GM21528 (cell line): ENCODE data around the gene SRSF3.

Source experiments
- ATAC-seq: cut with Tn5 transposase; IDR thresholded peaks from one replicate; pipeline ENCODE4 v1.9.1; 2021; ENCODE audit warnings: mild to moderate bottlenecking, moderate library complexity; ENCODE audit not compliant: unreplicated experiment, low FRiP score

Gene SRSF3

DNA sequence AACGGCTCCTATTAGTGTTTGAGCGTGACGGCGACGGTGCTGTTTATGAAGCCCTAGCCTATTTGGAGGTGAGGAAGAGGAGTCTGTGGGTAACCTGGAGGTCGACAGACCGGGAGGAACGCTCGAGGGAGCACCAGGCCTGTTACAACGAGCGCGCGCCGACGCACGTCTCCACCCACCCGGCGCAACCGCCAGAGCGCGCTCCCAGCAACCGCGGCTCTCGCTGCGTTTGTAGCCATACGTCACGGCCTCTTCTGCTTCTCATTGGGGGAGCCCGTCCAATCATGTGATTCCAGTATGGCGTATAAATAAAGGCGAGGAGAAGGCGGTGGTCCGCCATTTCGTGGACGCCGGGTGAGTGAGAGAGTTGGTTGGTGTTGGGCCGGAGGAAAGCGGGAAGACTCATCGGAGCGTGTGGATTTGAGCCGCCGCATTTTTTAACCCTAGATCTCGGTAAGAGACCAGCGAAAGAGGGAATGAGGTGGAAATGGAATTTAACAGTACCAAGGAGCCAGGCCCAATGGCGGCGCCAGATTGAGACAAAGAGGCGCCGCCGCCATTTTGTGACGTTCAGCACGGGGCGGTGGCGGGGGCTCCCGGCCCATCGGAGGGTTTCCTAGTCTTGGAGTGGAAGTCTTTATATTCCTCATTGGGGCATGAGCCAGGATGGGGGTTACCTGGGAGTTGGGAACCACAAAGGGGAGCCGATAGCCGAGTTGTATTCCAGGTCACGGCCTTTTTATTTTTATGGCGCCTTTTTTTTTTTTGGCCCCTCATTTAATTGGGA is at the start of gene SRSF3:
Gene SRSF3, plus strand, starts transcription at position 334 of the 787 bp plus-strand sequence. CDS start 2,401 bp downstream, outside the sequence.
- peak; percentile 73 for ATAC-seq

DNA sequence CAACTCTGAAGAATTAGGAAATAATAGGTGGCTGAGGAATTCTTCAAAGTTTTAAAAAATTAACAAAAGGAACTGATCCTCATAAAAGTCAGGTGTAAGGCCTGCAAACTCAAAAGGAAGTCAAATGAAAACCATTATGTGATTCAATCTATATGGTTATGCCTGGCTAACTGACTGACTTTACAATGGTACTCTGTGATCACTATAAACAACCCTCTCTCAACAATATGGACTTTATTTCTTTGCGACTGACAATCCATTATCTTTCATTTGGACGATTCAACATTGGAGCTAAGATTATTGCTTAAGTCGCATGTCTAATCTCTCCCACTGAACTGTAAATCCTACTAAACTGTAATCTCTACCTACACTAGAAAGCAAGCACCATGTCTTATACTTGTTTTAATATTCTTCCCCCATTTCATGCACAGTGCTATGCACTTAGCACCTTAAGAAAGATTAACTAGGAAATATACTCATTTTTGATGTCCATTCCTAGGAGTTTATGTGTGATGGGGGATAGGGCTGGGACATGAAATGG is 48.3 kb upstream of the SRSF3 start:
- no peak for ATAC-seq

DNA sequence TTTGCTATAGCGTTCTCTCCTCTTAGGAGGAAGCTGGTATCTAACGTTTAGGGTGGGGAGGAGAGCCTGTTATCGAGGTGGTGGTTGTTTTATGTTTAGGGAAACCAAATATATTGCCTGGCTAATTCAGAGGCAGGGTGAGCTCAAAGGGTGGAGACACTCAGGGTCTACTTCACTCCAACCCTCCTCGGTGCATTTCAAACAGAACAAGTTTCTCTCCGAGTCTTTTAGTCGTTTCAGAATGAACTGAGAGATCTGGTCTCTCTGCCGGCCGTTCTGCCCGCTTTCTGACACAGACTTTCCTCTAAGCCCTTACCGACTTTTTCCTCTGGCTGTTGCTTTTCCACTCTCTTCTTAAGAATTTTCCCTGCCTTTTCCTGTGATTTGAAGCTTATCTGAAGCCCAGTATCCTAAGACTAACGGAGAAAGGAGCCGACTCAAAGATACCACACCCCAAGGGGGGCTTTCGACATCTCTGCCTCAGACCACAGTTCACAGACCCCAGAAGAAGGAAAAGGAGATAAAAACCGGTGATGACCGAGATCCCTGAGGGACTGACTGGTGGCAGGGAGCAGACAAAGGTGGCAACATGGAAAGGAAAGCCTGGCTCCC is 47.7 kb upstream of the SRSF3 start:
- no peak for ATAC-seq

DNA sequence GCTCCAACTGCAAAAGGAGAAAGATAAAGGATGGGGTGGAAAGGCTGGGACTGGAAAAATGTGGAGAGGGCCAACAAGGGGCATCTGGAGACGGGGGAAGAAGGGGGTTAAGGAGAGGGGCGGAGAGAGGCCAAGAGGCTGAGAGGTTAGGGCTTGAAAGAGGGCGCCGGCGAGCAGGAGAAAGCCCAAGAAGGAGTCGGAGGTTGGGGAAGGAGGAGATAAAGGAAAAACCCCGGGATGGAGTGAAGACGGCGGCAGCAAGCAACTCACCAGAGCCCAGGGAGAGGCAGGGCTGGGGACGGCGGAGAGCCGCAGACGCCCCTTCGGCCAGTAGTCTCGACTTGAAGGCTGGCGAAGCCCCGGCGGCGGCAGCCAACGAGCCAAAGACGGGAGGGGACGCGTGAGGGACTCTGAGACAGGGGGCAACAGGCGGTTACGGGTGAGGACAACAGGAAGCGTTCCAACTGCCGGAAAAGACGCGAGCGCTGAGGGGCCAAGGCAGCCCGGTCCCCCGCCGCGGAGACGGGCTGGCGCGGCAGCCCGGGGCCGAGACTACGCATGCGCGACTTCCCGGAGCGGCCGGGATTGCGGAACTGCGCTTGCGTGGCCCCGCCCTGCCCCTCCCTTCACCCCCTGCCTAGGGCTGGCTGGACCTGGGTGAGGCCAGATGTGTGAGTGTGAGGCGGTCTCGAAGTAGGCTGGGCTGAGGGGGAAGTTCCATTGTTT is 47.1 kb upstream of the SRSF3 start, which contains the start of gene STK38:
Gene STK38, minus strand, starts transcription at position 560 of the 726 bp plus-strand sequence. CDS start 7,277 bp downstream, outside the sequence.
- peak; percentile 69 for ATAC-seq

DNA sequence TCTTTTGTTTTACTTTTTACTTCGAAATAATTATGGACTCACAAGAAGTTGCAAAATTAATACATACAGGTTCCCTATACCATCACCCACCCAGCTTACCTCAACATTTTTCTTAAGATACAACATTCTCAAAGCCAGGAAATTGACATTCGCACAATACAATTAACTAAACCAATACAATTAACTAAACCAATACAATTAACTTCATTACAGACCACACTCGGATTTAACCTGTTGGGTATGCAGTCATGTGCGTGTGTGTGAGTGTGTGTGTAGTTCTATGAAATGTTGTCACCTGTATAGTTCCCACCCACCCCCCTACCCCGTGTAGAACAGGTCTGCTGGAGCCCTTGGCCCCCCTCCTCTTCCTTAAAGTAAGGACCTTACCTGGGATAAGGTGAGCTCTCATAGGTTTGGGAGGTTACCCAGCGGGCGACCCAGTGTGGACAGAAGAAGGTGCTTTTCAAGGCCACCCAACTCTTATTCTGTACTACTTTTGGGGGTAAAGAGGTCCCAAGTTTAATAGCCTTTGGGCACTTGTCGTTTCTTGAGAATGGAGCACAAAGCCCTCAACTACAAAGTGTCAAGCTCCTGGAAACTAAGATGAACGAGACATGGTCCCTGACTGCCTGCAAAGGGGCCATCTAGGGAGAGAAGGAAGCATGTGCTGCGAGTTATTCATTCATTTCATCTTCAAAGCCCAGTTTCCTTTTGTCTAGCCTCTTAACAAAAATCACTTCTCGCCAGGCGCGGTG is 46.3 kb upstream of the SRSF3 start:
- no peak for ATAC-seq

DNA sequence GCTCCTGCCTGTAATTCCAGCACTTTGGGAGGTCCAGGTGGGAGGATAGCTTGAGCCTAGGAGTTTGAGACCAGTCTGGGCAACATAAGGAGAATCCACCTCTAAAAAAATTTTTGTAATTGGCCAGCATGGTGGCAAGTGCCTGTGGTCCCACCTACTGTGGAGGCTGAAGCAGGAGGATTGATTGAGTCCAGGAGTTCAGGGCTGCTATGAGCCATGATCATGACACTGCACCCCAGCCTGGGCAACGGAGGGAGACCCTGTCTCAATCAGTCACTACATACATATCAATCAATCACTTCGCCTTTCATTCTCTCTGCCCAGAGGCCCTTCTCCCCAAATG is 45.8 kb upstream of the SRSF3 start:
- ATAC-seq: no peak

DNA sequence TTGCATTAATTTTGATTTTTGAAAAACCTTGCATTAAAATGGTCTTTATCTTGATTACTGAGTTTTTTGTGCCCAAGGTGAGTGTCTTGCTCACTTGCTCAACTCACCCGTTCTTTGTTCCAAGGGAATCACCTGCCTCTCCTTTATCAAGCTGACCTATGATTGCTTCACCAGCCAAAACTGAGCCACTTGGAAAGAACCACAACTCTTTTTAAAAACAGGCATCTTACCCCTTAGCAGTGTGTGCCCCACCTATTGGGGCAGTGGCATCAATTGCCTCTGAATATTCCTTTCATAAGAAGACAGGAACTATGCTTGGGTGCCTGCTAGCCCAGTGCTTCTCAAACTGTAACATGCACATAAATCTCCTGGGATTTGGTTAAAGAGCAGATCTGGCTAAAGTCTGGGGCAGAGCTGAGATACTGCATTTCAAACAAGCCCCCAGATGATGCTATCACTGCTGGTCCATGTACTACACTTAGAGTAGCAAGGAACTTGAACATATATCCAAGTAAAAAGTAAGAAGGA is 43.6 kb upstream of the SRSF3 start:
- no peak for ATAC-seq

DNA sequence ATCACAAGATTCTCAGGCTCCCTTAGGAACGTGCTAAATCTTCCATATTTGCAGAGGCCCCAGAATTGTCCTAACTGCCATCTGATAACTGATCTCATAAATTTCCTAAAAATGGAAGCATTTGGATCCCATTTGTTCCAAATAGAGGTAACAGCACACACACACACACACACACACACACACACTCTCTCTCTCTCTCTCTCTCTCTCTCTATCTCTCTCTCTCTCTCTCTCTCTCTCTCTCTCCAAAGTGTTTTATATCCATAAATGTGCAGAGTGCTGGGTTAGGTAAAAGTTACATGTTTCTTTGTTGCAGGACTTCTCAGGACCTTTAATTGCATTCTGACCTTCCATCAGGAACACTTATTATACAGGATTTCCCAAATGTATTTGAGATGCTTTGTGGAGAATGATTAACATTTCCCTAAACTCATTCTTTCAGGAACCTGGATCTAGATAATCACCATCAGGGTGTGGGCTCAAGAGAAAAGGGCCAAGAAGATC is 38.4 kb upstream of the SRSF3 start:
- ATAC-seq: no peak

DNA sequence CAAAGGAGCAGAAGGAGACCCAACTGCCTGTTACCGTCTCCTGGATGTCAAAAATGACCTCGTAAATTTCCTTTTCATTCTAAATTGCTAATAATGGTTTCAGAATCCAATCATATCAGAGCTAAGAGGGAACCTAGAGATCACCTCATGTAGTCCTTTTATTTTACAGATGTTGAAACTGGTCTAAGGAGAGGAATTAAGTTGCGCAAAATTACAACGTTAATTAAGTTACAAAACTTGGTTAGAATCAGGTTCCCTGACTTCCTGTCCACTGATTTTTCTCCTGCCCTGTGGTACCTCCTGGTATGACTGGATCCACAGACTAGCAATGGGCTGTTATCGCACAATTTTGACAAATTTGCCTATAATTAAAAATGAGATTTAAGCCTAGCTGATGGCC is 37.9 kb upstream of the SRSF3 start:
- ATAC-seq: no peak

DNA sequence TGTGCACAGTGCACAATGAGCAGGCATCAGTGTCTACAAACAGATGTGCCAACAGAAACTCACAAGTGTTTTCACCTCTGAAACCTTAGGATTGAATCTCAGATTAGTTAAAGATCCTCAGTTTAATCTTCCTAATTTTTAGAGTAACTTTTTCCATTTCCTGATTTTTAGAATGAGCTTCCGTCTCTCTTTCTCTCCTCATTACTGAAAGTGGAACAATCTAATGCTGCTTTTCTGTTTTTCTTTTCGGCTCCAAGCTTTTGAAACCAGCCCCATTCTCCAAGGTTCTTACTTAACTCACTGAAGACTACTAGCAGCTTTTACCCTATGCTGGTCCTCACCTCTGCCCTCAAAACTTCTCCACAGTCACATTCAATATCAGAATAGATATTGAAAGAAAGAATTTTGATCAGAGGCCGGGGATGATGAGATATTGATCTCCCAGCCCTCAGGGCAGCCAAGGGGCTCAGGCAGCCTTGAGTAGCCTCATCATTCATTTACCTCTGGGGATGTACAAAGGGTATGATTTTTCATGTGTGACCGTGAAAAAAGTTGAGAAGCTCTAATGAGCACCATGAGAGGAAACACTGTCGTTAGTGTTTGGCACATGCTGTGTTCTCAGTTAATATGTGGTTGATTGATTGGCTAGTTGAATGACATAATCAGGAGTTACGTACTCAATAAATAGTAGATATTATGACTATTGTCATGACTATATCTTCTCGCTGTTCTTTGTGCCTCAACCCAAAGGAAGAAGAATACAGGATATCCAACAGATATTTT is 35.0 kb upstream of the SRSF3 start:
- ATAC-seq: no peak

DNA sequence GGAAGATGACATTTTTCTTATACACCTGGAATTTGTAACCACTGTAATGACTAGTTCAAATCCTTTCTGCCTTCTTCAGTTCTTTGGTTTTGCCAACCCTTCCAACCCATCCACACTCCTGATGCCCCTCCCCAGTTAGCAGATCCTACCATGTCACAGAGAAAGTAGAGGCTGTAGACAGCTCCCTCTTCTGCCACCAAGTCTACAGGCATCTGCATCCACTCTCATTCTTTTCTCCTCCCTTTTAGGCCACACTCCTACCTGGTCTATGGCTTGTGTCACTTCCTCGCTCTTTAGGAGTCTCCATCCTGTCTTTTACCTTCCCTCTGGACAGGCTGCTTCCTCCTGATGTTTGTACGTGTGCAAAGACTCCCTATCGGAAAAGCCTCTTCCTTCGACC is 33.3 kb upstream of the SRSF3 start:
- ATAC-seq: no peak

DNA sequence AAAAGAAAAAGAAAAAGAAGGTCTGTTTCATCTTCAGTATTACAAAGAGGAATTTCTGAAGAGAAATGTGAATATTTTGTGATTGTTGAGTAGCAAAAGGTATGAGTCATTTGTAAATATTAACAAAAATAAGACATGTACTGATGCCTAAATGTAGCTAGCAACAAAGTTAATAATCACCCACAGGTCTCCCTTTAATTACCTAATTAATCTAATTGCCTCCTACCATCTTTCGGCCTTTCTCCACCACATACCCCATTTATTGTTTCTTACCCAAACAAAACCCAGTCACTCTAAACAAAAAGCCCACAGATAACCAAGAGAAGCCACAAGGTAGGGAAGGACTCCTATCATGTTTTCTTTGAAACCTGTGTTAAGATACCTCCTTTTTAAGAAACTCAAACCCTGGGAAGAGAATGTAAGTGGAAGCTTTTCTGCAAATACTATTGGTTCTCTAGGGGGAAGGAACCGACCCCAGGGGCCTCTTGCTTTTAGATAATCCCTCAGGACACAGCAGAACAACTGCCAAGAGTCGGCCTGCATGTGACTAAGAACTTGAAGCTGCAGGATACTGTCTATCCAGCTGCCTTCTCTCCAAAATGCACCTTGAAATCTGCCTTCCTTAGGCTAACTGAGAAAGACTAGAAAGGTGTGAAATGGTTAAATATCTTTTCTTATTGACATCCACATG is 30.8 kb upstream of the SRSF3 start:
- ATAC-seq: no peak

DNA sequence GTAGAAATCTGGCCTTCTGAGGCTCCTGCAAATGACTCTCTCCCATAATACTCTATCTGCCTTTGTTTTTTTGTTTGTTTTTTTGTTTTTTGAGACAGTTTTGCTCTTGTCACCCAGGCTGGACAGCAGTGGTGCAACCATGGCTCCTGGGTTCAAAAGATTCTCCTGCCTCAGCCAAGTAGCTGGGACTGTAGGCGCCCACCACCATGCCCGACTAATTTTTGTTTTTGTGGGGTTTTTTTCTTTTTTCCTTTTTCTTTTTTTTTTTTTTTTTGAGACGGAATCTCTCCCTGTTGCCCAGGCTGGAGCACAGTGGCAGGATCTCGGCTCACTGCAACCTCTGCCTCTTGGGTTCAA is 30.3 kb upstream of the SRSF3 start:
- ATAC-seq: no peak

DNA sequence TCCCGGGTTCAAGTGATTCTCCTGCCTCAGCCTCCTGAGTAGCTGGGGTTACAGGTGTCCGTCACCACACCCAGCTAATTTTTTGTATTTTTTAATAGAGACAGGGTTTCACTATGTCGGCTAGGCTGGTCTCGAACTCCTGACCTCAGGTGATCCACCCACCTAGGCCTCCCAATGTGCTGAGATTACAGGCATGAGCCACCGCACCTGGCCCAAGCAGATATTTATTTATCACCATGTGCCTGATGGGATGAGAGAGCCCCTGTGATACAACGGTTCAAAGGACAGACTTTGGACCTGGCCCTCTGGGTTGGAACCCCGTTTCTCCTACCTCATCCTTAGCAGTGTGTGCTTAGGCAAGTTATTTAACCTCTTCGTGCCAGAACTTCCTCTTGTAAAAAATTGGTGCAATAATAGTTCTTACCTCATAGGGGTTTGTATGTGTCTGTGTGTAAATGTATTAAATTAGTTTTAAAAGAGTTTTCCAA is 27.7 kb upstream of the SRSF3 start:
- no peak for ATAC-seq

DNA sequence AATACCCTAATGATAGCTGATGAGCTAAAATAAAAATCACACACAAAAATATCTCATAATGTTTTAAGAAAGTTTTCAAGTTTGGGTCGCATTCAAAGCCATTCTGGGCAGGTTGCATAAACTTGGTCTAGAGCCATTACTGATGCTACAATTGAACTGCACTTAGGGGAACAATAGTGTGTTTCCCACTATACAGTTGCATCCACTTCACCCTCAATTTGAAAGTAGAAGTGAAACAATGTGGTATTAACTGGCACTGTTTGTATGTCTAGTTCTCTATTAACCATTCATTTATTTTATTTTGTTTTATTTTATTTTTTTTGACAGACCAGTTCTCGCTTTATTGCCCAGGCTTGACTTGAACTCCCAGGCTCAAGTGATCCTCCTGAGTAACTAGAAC is 23.9 kb upstream of the SRSF3 start:
- no peak for ATAC-seq

DNA sequence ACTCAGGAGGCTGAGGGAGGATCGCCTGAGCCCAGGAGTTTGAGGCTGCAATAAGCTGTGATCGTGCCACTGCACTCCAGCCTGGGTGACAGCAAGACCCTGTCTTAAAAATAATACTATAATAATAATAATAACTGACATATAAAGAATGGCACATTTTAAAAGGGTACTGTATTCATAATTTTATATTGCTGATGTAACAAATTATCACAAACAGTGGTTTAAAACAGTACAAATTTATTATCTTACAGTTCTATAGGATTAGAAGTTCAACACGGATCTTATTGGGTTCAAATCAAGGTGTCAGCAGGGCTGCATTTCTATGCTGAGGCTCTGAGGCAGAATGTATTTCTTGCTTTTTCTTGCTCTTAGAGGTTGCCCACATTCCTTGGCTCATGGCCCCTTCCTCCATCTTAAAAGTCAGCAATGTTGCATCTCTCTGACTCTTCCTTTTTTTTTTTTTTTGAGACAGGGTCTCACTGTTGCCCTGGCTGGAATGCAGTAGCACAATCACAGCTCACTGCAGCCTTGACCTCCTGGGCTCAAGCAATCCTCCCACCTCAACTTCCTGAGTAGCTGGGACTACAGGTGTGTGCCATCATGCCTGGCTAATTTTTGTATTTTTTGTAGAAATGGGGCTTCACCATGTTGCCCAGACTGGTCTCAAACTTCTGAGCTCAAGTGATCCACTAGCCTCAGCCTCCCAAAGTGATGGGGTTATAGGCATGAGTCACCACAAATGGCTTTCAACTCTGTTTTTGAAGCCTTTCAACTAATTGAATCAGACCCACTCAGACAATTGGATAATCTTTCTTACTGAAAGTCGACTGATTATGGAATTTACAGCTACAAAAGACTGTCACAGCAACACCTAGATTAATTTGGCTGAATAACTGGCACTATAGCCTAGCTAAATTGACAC is 22.8 kb upstream of the SRSF3 start:
- no peak for ATAC-seq
